GM12878 (cell line): ENCODE data around the gene PRRC2C. TPM values are rescaled to one million over a fixed set of nuclear protein-coding genes. Genes with fewer than 3 reads are reported as not detected.

ENCODE experiments used
- ATAC-seq: fragments of 200-7000 bp; cut with Tn5 transposase; 3 replicates; pipeline ENCODE4 v1.9.1; 2020; ENCODE audit warnings: mild to moderate bottlenecking, moderate library complexity
- BruUV-seq: library from RNA; stranded (reverse); fragments of 400-500 nt; replicated peaks from 2 replicates; lab custom pipeline; 2021; lab: Mats Ljungman, UMichigan
- CTCF ChIA-PET: fragments of 300-600 bp; sonication (Branson Sonifier 250); formaldehyde crosslinking; extraction: SDS; loops from one replicate; lab custom pipeline; 2021; ENCODE audit warnings: inconsistent platforms; lab: Yijun Ruan, JAX
- POLR2A ChIA-PET: fragments of 350-600 bp; formaldehyde crosslinking; extraction: SDS; loops from one replicate; lab custom pipeline; 2021; ENCODE audit warnings: inconsistent platforms; lab: Charles Lee
- RAD21 ChIA-PET: fragments of 300-600 bp; sonication (Branson Sonifier 250); formaldehyde crosslinking; loops from one replicate; lab custom pipeline; 2023; ENCODE audit warnings: antibody characterized with exemption; ENCODE audit not compliant: unreplicated experiment; lab: Charles Lee
- SMC1A ChIA-PET: fragments of 300-600 bp; sonication (Branson Sonifier 250); formaldehyde crosslinking; loops from one replicate; lab custom pipeline; 2023; ENCODE audit not compliant: unreplicated experiment, uncharacterized antibody; lab: Charles Lee
- DNase-seq: peaks from one replicate; pipeline ENCODE4 v3.0.0-alpha.2; 2011; ENCODE audit warnings: low read depth, low spot score
- FAIRE-seq: peaks from 3 replicates; lab custom pipeline; 2011; peaks lifted over from hg19 to GRCh38; lab: Jason Lieb, UNC
- H2AFZ ChIP-seq: 2 replicates; pipeline ENCODE4 v1.6.0; 2011; ENCODE audit warnings: low read depth, low read length, control low read depth; ENCODE audit not compliant: control insufficient read depth
- H3K27ac ChIP-seq: 2 replicates; pipeline ENCODE4 v1.5.1; 2011; ENCODE audit warnings: control low read depth; ENCODE audit not compliant: control insufficient read depth, insufficient read depth
- H3K27me3 ChIP-seq, 2 experiments: replicated peaks in 1 of 2; 2 replicates each; pipeline versions ENCODE4 v1.6.0 to v1.6.1; 2011; ENCODE audit warnings: low read length in 1 of 2; ENCODE audit not compliant: control insufficient read depth in 2 of 2, insufficient read depth in 2 of 2
- H3K36me3 ChIP-seq, 2 experiments: 2 replicates each; pipeline ENCODE4 v1.5.1; 2011; ENCODE audit warnings: low read length in 1 of 2; ENCODE audit not compliant: control insufficient read depth in 2 of 2, insufficient read depth in 2 of 2
- H3K4me1 ChIP-seq: 2 replicates; pipeline ENCODE4 v1.6.1; 2011; ENCODE audit warnings: mild to moderate bottlenecking, low read length, moderate library complexity, mixed read lengths; ENCODE audit not compliant: control insufficient read depth, insufficient read depth
- H3K4me2 ChIP-seq: 2 replicates; pipeline ENCODE4 v1.6.0; 2011; ENCODE audit warnings: control low read depth; ENCODE audit not compliant: control insufficient read depth, insufficient read depth
- H3K4me3 ChIP-seq: fragments of 200-600 bp; sonication (generic); 2 replicates; pipeline ENCODE4 v1.5.1; 2016
- H3K79me2 ChIP-seq: 2 replicates; pipeline ENCODE4 v1.6.0; 2011; ENCODE audit warnings: low read length; ENCODE audit not compliant: control insufficient read depth, insufficient read depth
- H3K9ac ChIP-seq: 2 replicates; pipeline ENCODE4 v1.8.0; 2011; ENCODE audit warnings: low read length, control low read depth, mixed read lengths; ENCODE audit not compliant: control insufficient read depth, insufficient read depth
- H3K9me3 ChIP-seq: replicated peaks from 3 replicates; pipeline ENCODE4 v1.5.1; 2011; ENCODE audit warnings: mild to moderate bottlenecking, low read length; ENCODE audit not compliant: control insufficient read depth, insufficient read depth
- H4K20me1 ChIP-seq: 2 replicates; pipeline ENCODE4 v1.6.0; 2011; ENCODE audit not compliant: control insufficient read depth, insufficient read depth
- ATF3 ChIP-seq: IDR thresholded peaks from 2 replicates; pipeline ENCODE4 v1.6.1; 2011; ENCODE audit warnings: low read depth, mild to moderate bottlenecking, low read length, moderate library complexity, borderline replicate concordance; ENCODE audit errors: extremely low read depth
- BHLHE40 ChIP-seq, 2 experiments: fragments of 450-650 bp in 1 of 2; IDR thresholded peaks; 2 replicates each; pipeline ENCODE4 v1.6.1; 2011 to 2017; ENCODE audit warnings: low read depth in 2 of 2, borderline replicate concordance in 1 of 2, improper control_type of control experiment in 1 of 2, low read length in 1 of 2, mild to moderate bottlenecking in 1 of 2
- CBX3 ChIP-seq: fragments of 200-600 bp; sonication (generic); IDR thresholded peaks from 2 replicates; pipeline ENCODE4 v1.6.1; 2016; ENCODE audit warnings: low read depth, borderline replicate concordance
- EGR1 ChIP-seq, 2 experiments: IDR thresholded peaks; 1 replicate in 1 of 2; 2 replicates in 1 of 2; pipeline ENCODE4 v1.6.1; 2011 to 2012; ENCODE audit warnings: low read depth in 2 of 2, low read length in 2 of 2, borderline replicate concordance in 1 of 2, mild to moderate bottlenecking in 1 of 2, moderate library complexity in 1 of 2
- FOXM1 ChIP-seq: IDR thresholded peaks from 2 replicates; pipeline ENCODE4 v1.6.1; 2012; ENCODE audit warnings: low read depth, mild to moderate bottlenecking, inconsistent platforms, low read length, moderate library complexity
- HDAC2 ChIP-seq: fragments of 200-600 bp; sonication (generic); IDR thresholded peaks from 2 replicates; pipeline ENCODE4 v1.6.1; 2017
- HSF1 ChIP-seq: fragments of 150-350 bp; IDR thresholded peaks from 2 replicates; pipeline ENCODE4 v1.6.1; 2014; ENCODE audit warnings: mild to moderate bottlenecking, low read depth, low read length
- NFYB ChIP-seq: IDR thresholded peaks from 2 replicates; pipeline ENCODE4 v1.6.1; 2011; ENCODE audit warnings: low read depth, mild to moderate bottlenecking, low read length, improper control_type of control experiment, moderate library complexity; ENCODE audit not compliant: insufficient read depth
- NR2C1 ChIP-seq: fragments of 450-650 bp; IDR thresholded peaks from 2 replicates; pipeline ENCODE4 v1.6.1; 2017; ENCODE audit warnings: antibody characterized with exemption, mild to moderate bottlenecking, moderate library complexity
- POLR2A ChIP-seq: IDR thresholded peaks from 2 replicates; pipeline ENCODE4 v1.6.1; 2011; ENCODE audit warnings: low read depth, mild to moderate bottlenecking, low read length
- POLR2AphosphoS5 ChIP-seq: IDR thresholded peaks from 2 replicates; pipeline ENCODE4 v1.6.1; 2011; ENCODE audit warnings: mild to moderate bottlenecking, low read length, inconsistent platforms
- SKIL ChIP-seq: fragments of 450-650 bp; IDR thresholded peaks from 2 replicates; pipeline ENCODE4 v1.6.1; 2017; ENCODE audit warnings: mild to moderate bottlenecking, low read depth, inconsistent platforms; ENCODE audit not compliant: poor library complexity, severe bottlenecking
- SMAD1 ChIP-seq: fragments of 450-650 bp; IDR thresholded peaks from 2 replicates; pipeline ENCODE4 v1.6.1; 2018; ENCODE audit warnings: mild to moderate bottlenecking, low read depth; ENCODE audit not compliant: partially characterized antibody
- SREBF1 ChIP-seq: IDR thresholded peaks from 2 replicates; pipeline ENCODE4 v1.6.1; 2012; ENCODE audit warnings: mild to moderate bottlenecking, low read length
- STAT1 ChIP-seq: fragments of 450-650 bp; conservative IDR thresholded peaks from 2 replicates; pipeline ENCODE4 v1.6.1; 2014; ENCODE audit warnings: antibody characterized with exemption, mild to moderate bottlenecking
- TBL1XR1 ChIP-seq: IDR thresholded peaks from 2 replicates; pipeline ENCODE4 v1.6.1; 2012; ENCODE audit warnings: low read depth, low read length, improper control_type of control experiment
- ZBTB33 ChIP-seq: fragments of 450-650 bp; IDR thresholded peaks from 2 replicates; pipeline ENCODE4 v1.6.1; 2017; ENCODE audit warnings: mild to moderate bottlenecking
- ZZZ3 ChIP-seq: IDR thresholded peaks from 2 replicates; pipeline ENCODE4 v1.6.1; 2011; ENCODE audit warnings: low read depth; ENCODE audit not compliant: control insufficient read depth, insufficient read length
- WGBS: methylation state at CpG from one replicate; pipeline ENCODE4 v1.1.6; 2016; ENCODE audit warnings: low lambda C conversion rate; ENCODE audit not compliant: insufficient replicate concordance, insufficient coverage; ENCODE audit errors: missing lambda C conversion rate; 5-methylcytosine and 5-hydroxymethylcytosine counted together
- in situ Hi-C: fragments of 300-500 bp; cut with MboI; formaldehyde crosslinking; loops from 9 replicates; pipeline ENCODE4 v1.14.3; 2018; ENCODE audit warnings: mixed read lengths
- intact Hi-C: fragments of 100-400 bp; cut with micrococcal nuclease; formaldehyde crosslinking; loops from one replicate; pipeline ENCODE4 v1.14.2; 2022; ENCODE audit not compliant: unreplicated experiment
- polyA plus RNA-seq, 11 experiments: library from polyadenylated mRNA; depleted of rRNA in 4 of 11; unstranded in 6 of 11; stranded (reverse) in 5 of 11; fragments of >200 nt; fragmentation: Nextera tagmentation in 4 of 11; fragmentation: Illumina TruSeq in 1 of 11; extraction: Ambion mirVana in 4 of 11; extraction: Trizol in 1 of 11; gene quantifications; 1 replicate in 1 of 11; 2 replicates in 10 of 11; pipeline versions ENCODE4 v1.2.1 to v1.2.3, GENCODE V29; 2011 to 2016; ENCODE audit warnings: inconsistent platforms in 2 of 11, missing spikeins in 2 of 11, low read depth in 1 of 11
- total RNA-seq, 4 experiments: library from RNA; depleted of rRNA in 3 of 4; stranded (reverse); fragments of >200 nt in 3 of 4; fragmentation: Illumina TruSeq in 1 of 4; extraction: Trizol in 1 of 4; gene quantifications; 2 replicates each; pipeline versions ENCODE4 v1.2.1 to v1.2.3, GENCODE V29; 2013 to 2021

PRRC2C gene
- total and polyA plus RNA-seq, 10 of the 15 experiments (the other 5 are each of a cell fraction or from before 2014, with no cell fraction given), result 53.4 to 182 (median 91.8) TPM

- Histone ChIP-seq H3K4me3 (no peak overlapping the region), H3K4me1 (peaks cover 5% of the 10 kb centered on the region), H2AFZ (peak overlapping the region; percentile 92), H3K27me3 (no peaks in the 10 kb centered on the region), H3K36me3 (no peaks in the 10 kb centered on the region), H3K79me2 (no peaks in the 10 kb centered on the region), H3K9me3 (no peaks in the 10 kb centered on the region; the same call in 2 of the 3 replicates), H4K20me1 (no peaks in the 10 kb centered on the region), H3K4me2 (no peak overlapping the region; the same call in 1 of the 2 replicates), H3K27ac (peak overlapping the region; percentile 31; the same call in 1 of the 2 replicates), H3K9ac (no peak overlapping the region)
- peak; percentile 61 for ATAC-seq
- in situ Hi-C loops, result no loop called here
- WGBS, result 63% methylated on average over 10 of the region's 10 CpGs
- POLR2A ChIA-PET, result interaction anchor here (0.7 to 2.4 kb wide), 10 partner anchors 9 to 121 kb away, joined by 3 to 9 read pairs (median 5); partner anchors contain the start of genes MYOCOS and PRRC2C
- DNase-seq, result peak; percentile 63
- no TSS peak for BruUV-seq
- CTCF ChIA-PET, result interaction anchor here (0.7 to 2.1 kb wide), 5 partner anchors 8 to 131 kb away, joined by 3 to 15 read pairs (median 3); partner anchors contain the start of genes MYOCOS and PRRC2C
- SMC1A ChIA-PET, result interaction anchor here (0.6 to 6.8 kb wide), 9 partner anchors 12 to 106 kb away, joined by 3 to 78 read pairs (median 8); partner anchors contain the start of gene MYOCOS
- no peak for FAIRE-seq
- intact Hi-C loops, result loop anchor here (5.0 to 10.0 kb wide), 2 partner anchors 41 to 748 kb away; no protein-coding TSS in a partner anchor
- RAD21 ChIA-PET, result interaction anchor here (0.8 to 3.4 kb wide), 8 partner anchors 9 to 293 kb away, joined by 3 to 12 read pairs (median 5); partner anchors contain the start of genes FMO4 and MYOCOS
- TF ChIP-seq SMAD1, result no peak
- no peak for TF ChIP-seq CBX3
- TF ChIP-seq POLR2A, result no peak
- no peak for TF ChIP-seq FOXM1
- no peak for TF ChIP-seq HSF1
- TF ChIP-seq ATF3, result no peak
- no peak for TF ChIP-seq ZZZ3
- no peak for TF ChIP-seq ZBTB33
- peak in 1 of 2 experiments; percentile 18; a peak in 1 of 4 replicates for TF ChIP-seq BHLHE40 (IDR thresholded peaks at IDR 0.05; ENCODE audit: borderline replicate concordance in 1 of 2, low read depth in 2 of 2, low read length in 1 of 2)
- no peak for TF ChIP-seq NFYB
- no peak for TF ChIP-seq POLR2AphosphoS5
- TF ChIP-seq SREBF1, result no peak
- no peak for TF ChIP-seq STAT1
- no peak for TF ChIP-seq TBL1XR1
- TF ChIP-seq SKIL, result no peak
- TF ChIP-seq HDAC2, result no peak
- TF ChIP-seq NR2C1, result no peak
- no peak for TF ChIP-seq EGR1 (IDR thresholded peaks at IDR 0.05; ENCODE audit: borderline replicate concordance in 1 of 2, low read depth in 2 of 2, low read length in 2 of 2)
Measured at GRCh38 chr1:171606402-171606941, 121.1 kb downstream of the PRRC2C start.
